Sigmoid colon (tissue), 4 donors: ENCODE results near the gene REPS2.

ENCODE experiments used
- CTCF ChIP-seq, 4 experiments: fragments of 450-650 bp in 3 of 4; fragments of 200-600 bp in 1 of 4; IDR thresholded peaks; one replicate each; pipeline ENCODE4 v1.5.1; 2016 to 2019; ENCODE audit warnings: antibody characterized with exemption in 4 of 4, mild to moderate bottlenecking in 3 of 4, moderate library complexity in 2 of 4
- EP300 ChIP-seq, 4 donors: sonication (generic); formaldehyde crosslinking; IDR thresholded peaks; one replicate each; pipeline ENCODE4 v1.6.1; 2017; ENCODE audit warnings: antibody characterized with exemption in 4 of 4
- POLR2A ChIP-seq, 2 donors: fragments of 450-650 bp; IDR thresholded peaks; one replicate each; pipeline ENCODE4 v1.6.1; 2016; ENCODE audit warnings: antibody characterized with exemption in 2 of 2, mild to moderate bottlenecking in 2 of 2, moderate library complexity in 2 of 2

GRCh38 chrX:16981209-16981608 is 34.8 kb downstream of the REPS2 start:
- TF ChIP-seq POLR2A (IDR thresholded peaks at IDR 0.05): no peak
- TF ChIP-seq CTCF (IDR thresholded peaks at IDR 0.05): no peak
- TF ChIP-seq EP300 (IDR thresholded peaks at IDR 0.05): no peak
